ENCODE results near the gene CYP2E1.
"Not testable (repeated sequence)": the region's sequence is repeated elsewhere in the genome, so short reads cannot be mapped to it uniquely, and the experiment has no call there.

CYP2E1 gene

GRCh38 chr10:133526957-133527588, at the start of gene CYP2E1:
Gene CYP2E1 (plus strand): TSS chr10:133527363. CDS start chr10:133527396, 33 bp downstream.
- no peak for DNase-seq

GRCh38 chr10:133481086-133481643, 46.0 kb upstream of the CYP2E1 start:
- no peak for DNase-seq

DNA sequence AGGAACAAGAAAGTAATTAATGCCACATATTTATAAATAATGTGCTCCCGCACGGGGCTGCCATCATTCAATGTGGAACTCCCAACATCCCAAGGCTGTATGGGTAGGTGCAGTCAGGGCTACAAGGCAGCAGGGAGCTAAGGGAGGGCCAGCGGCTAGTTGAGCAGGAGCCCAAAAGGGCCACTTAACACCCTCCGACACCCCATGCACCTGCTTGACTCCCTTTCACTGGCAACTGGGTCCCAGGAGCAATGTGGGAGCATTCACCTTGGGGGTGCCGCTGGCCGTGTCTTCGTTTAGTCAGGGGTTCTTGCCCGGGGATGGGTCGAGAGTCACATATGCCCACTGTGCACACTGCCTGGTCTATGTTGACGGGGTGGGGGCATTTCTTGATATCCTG, 45.5 kb upstream of the CYP2E1 start:
- DNase-seq = no peak

DNA sequence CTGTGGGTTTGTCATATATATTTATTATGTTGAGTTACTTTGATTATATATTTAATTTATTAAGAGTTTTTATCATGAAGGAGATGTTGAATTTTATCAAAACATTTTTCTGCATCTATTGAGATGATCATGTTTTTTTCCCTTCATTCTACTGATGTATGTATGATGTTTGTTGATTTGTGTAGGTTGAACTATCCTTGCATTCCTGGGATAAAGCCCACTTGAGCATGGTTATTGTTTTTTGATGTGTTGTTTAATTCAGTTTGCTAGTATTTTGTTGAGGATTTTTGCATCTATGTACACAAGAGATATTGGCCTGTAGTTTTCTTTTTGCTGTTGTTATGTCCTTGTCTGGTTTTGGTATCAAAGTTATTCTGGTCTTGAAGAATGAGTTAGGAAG, 42.3 kb upstream of the CYP2E1 start:
- no peak for DNase-seq

GRCh38 chr10:133487085-133487484, 40.1 kb upstream of the CYP2E1 start:
- DNase-seq = no peak

GRCh38 chr10:133488354-133488753, 38.8 kb upstream of the CYP2E1 start:
- DNase-seq = no peak

DNA sequence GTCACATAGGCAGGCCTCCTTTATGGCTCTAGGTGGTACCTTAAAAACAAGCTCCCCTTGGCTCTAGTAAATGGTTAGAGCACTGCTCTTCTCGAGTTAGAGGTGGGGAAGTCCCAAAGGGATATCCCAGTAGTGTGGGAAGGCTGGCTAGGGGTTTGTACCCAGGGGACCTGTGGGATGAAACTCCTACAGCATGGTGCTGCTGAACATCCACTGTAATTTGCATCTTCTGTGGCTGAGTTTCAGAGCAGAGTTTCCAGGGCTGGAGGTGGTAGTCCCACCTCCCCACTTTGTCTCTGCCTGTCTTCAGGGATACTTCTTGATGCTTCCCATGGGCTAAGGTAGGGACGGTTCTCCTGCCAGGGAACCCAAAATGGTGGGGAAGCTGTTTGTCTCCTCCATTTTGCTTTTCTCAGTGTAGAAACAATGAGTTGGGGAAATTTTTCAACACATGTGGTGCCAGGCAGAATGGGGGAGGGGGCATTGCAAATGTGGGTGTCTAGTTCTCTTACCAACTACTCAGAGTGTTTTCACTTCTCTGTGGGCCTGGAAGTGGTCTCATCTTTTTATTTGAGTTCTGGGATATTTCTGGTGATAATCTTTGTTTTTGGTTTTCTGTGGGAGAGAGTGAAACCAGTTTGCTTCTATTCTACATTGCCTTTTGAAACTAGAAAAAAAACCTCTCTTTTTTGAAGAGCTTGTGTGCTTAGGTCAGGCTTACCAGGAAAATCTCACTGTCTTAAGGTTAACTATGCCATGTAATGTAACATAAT, 37.2 kb upstream of the CYP2E1 start:
- DNase-seq = no peak

- DNase-seq = not testable (repeated sequence)
These were observed 33.6 kb upstream of the CYP2E1 start for GRCh38 chr10:133493562-133493961.

- DNase-seq = not testable (repeated sequence)
These were observed 29.8 kb upstream of the CYP2E1 start for GRCh38 chr10:133497363-133497762.

DNA sequence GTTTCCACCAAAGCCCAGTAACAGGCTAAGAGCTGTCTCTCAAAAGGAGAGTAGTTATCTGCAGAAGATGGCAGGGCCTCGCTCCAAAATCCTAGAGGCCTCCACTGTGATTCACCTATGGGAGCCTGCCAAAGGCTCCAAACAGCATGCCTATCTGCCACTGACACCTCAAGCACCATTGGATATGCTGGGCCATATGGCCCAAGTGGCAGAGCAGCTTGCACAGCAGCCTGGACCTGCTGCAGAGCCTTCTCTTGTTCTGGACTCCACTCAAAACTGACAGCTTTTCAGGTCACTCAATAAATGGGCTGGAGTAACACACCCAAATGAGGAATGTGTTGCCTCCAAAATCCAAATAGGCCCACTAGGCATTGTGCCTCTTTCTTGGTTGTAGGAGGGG, 28.0 kb upstream of the CYP2E1 start:
- DNase-seq = not testable (repeated sequence)

DNA sequence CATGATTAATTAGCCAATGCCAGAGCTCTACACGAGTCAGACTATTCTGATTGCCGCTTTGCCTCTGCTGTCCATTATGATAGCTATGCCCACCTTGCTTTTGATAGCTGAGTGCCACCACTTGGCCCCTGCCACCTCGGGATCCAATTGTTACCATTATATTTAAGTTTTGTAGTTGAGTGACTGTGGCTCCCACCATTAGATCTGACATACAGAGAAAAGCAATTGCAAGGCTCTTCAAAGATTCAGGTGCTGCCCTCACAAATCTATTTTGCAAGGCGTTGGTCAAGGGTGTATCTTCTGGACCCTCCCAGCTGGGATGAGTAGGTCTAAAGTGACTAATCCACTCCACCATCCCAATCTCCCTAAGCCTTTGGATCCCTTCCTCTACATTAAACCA, 26.3 kb upstream of the CYP2E1 start:
- DNase-seq = not testable (repeated sequence)

- no peak for DNase-seq
These were observed 17.5 kb upstream of the CYP2E1 start for GRCh38 chr10:133509700-133510099.

DNA sequence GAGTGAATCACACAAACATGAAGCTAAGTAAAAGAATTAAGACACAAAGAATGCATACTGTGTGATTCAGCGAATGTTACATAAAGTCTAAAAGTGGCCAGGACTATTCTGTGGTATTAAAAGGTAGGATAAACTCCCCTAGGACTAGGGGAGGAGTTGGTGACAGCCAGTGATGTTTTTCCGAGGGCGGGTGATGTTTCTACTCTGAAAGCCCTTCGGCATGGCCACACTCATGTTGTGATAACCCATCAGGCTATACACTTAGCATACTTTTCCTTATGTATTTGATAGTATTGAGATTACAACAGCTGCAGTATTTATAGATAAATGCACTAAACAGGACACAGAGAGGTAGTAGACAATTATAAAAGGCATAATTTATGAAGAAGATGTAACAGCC, 15.8 kb upstream of the CYP2E1 start:
- no peak for DNase-seq

DNA sequence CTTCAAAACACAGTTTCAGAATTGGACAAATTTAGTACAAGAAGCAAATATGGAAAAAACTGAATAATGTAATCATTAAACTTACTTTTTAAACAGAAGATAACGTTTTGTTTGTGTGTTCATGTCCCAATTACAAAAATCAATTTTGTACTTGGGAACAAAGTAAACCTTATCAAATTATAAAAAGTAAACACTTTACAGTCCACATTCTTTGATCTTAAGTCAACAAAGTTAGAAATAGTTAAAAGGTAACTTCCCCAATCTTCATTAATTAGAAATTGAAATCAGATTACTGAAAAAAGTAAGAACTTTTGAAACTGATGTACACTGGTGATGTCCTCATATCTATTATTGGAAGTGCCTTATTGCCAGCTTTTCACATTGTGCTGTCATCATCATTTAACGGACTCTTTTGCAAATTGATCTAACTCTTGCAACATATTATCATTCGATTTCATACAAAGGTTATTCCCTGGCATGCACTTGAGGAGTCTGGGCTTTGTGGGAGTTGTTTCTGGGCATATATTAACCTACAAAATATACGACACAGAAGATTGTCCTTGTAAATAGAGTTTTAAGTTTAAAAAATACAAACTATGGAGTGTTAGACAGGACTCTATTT, 15.1 kb upstream of the CYP2E1 start:
- no peak for DNase-seq

GRCh38 chr10:133515471-133515870, 11.7 kb upstream of the CYP2E1 start:
- no peak for DNase-seq

- DNase-seq = no peak
These were observed 11.1 kb upstream of the CYP2E1 start for GRCh38 chr10:133516057-133516456.

DNA sequence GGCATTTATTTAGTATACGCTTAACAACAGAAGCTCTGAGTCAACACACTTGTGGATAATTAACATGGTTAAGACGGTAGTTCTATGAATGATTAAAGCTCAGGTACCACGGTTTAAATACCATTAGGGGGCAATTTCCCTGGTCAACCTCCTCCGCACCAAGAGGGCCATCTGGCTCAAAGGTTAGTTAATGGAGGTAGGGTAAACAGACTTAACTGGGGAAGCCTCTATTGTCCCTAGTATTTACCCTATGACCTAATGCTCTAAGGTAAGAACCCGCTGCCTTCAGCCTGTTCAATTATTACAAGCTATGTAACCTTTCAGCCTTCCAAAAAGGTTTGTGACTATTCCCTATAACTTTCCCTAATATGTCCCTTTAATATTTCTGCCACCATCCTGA, 8.6 kb upstream of the CYP2E1 start:
- DNase-seq = not testable (repeated sequence)

- DNase-seq = no peak
These were observed 6.9 kb upstream of the CYP2E1 start for GRCh38 chr10:133520193-133520738.

DNA sequence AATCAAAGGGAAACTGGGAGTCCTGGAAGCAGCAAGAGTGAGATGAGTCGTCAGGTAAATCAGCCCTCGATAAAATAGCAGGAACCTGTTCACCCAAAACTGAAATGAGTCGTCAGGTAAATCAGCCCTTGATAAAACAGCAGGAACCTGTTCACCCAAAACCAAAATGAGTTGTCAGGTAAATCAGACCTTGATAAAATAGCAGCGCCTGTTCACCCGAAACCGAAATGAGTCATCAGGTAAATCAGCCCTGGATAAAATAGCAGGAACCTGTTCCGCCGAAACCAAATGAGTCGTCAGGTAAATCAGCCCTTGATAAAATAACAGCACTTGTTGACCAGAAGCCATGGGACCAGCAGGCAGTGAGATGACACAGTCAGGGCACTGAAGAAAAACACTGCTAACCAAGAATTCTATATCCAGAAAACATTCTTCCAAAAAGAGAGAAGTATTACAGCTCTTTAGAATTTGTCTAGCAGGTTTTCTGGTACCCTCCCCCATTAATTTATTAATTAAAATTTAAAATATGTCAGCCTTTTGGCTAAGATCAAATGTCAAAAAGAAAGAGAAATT, 3.4 kb upstream of the CYP2E1 start:
- no peak for DNase-seq

DNA sequence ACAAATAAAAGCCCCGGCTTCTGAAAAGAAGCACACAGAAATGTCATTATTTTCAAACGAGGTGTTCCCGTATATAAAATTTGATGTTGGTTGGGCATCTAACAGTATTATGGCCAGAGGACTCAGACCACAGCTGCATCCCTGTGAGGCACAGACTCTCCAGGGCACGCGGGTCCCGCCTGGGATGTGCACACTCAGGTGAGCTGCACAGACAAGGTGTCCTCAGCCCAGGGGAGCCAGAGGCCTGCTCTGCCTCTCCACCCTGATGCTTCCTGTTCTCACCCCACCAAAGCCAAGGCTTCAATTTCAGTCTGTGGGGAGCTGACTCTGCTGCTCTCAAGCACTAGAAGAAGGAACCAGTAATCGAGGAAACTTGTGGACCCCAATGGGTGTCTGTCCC, 1.7 kb upstream of the CYP2E1 start:
- DNase-seq = no peak

GRCh38 chr10:133527771-133528271, 658 bp downstream of the CYP2E1 start:
- no peak for DNase-seq

GRCh38 chr10:133528296-133528844, 1.2 kb downstream of the CYP2E1 start:
- DNase-seq = no peak
